GM23338 (cell line): Measurements from ENCODE around the gene CYTH1. TPM values are rescaled to one million over a fixed set of nuclear protein-coding genes. Genes with fewer than 3 reads are reported as not detected.

Experiments
- ATAC-seq: fragments of 200-7000 bp; cut with Tn5 transposase; 3 replicates; pipeline ENCODE4 v1.9.1; 2020
- DNase-seq: peaks from one replicate; pipeline ENCODE4 v3.0.0-alpha.2; 2015; ENCODE audit warnings: low spot score
- H2AFZ ChIP-seq: fragments of 200-600 bp; sonication (generic); 2 replicates; pipeline ENCODE4 v1.8.0; 2016; ENCODE audit warnings: antibody characterized with exemption, mild to moderate bottlenecking, moderate library complexity
- H3F3A ChIP-seq: fragments of 200-600 bp; sonication (generic); replicated peaks from 2 replicates; pipeline ENCODE4 v1.8.0; 2017; ENCODE audit warnings: antibody characterized with exemption, mixed run types, low read depth
- H3K27ac ChIP-seq: fragments of 200-600 bp; sonication (generic); 2 replicates; pipeline ENCODE4 v1.6.1; 2016; ENCODE audit warnings: low read depth
- H3K27me3 ChIP-seq: fragments of 200-600 bp; sonication (generic); 2 replicates; pipeline ENCODE4 v1.8.0; 2016; ENCODE audit warnings: mild to moderate bottlenecking, mixed run types, moderate library complexity; ENCODE audit not compliant: insufficient read depth
- H3K36me3 ChIP-seq: fragments of 200-600 bp; sonication (generic); 2 replicates; pipeline ENCODE4 v1.8.0; 2016; ENCODE audit warnings: mild to moderate bottlenecking; ENCODE audit not compliant: insufficient read depth
- H3K4me1 ChIP-seq: fragments of 200-600 bp; sonication (generic); 2 replicates; pipeline ENCODE4 v1.8.0; 2016; ENCODE audit warnings: mild to moderate bottlenecking, moderate library complexity; ENCODE audit not compliant: insufficient read depth
- H3K4me2 ChIP-seq: fragments of 200-600 bp; sonication (generic); 2 replicates; pipeline ENCODE4 v1.7.1; 2017; ENCODE audit warnings: mixed run types
- H3K4me3 ChIP-seq: fragments of 200-600 bp; sonication (generic); 2 replicates; pipeline ENCODE4 v1.6.1; 2016; ENCODE audit warnings: mixed run types
- H3K79me2 ChIP-seq: fragments of 200-600 bp; sonication (generic); replicated peaks from 2 replicates; pipeline ENCODE4 v1.8.0; 2017; ENCODE audit warnings: mild to moderate bottlenecking; ENCODE audit not compliant: insufficient read depth
- H3K9me2 ChIP-seq: fragments of 200-600 bp; sonication (generic); 2 replicates; pipeline ENCODE4 v1.8.0; 2017; ENCODE audit not compliant: insufficient read depth
- H4K20me1 ChIP-seq: fragments of 200-600 bp; sonication (generic); replicated peaks from 2 replicates; pipeline ENCODE4 v1.8.0; 2017; ENCODE audit warnings: mild to moderate bottlenecking; ENCODE audit not compliant: insufficient read depth
- H3K27ac Mint-ChIP-seq: 2 replicates; pipeline ENCODE4 v1.8.0; 2020; ENCODE audit warnings: inconsistent platforms, mild to moderate bottlenecking, moderate library complexity, mixed read lengths
- H3K27me3 Mint-ChIP-seq: 3 replicates; pipeline ENCODE4 v1.8.0; 2022; ENCODE audit warnings: low read depth, mild to moderate bottlenecking, moderate library complexity, mixed read lengths, inconsistent platforms; ENCODE audit not compliant: insufficient read depth, poor library complexity
- H3K36me3 Mint-ChIP-seq: 3 replicates; pipeline ENCODE4 v1.8.0; 2021; ENCODE audit warnings: low read depth, mild to moderate bottlenecking, inconsistent platforms, moderate library complexity, mixed read lengths
- H3K4me1 Mint-ChIP-seq: 3 replicates; pipeline ENCODE4 v1.8.0; 2020; ENCODE audit warnings: mild to moderate bottlenecking, inconsistent platforms, mixed read lengths
- H3K4me3 Mint-ChIP-seq: 3 replicates; pipeline ENCODE4 v1.8.0; 2021; ENCODE audit warnings: moderate library complexity, mild to moderate bottlenecking, inconsistent platforms, mixed read lengths
- H3K9me3 Mint-ChIP-seq: 3 replicates; pipeline ENCODE4 v1.8.0; 2020; ENCODE audit warnings: moderate library complexity, mild to moderate bottlenecking, inconsistent platforms, mixed read lengths
- EZH2 ChIP-seq: fragments of 200-600 bp; sonication (generic); IDR thresholded peaks from one replicate; pipeline ENCODE4 v1.8.0; 2017; ENCODE audit warnings: antibody characterized with exemption, mild to moderate bottlenecking, low read depth; ENCODE audit not compliant: unreplicated experiment
- JUNB ChIP-seq: IDR thresholded peaks from one replicate; pipeline ENCODE4 v1.6.1; 2016; ENCODE audit warnings: antibody characterized with exemption; ENCODE audit not compliant: unreplicated experiment
- POLR2AphosphoS5 ChIP-seq: IDR thresholded peaks from 2 replicates; pipeline ENCODE4 v1.6.1; 2016; ENCODE audit warnings: antibody characterized with exemption, low read depth
- STAT1 ChIP-seq: IDR thresholded peaks from one replicate; pipeline ENCODE4 v1.6.1; 2016; ENCODE audit warnings: antibody characterized with exemption; ENCODE audit not compliant: unreplicated experiment
- ZNF114 ChIP-seq: fragments of 250-450 bp; sonication (Bioruptor Pico); IDR thresholded peaks from 2 replicates; pipeline ENCODE4 v1.5.0; 2020; ENCODE audit warnings: mild to moderate bottlenecking, moderate library complexity
- polyA plus RNA-seq: library from polyadenylated mRNA; unstranded; fragments of >200 nt; fragmentation: Nextera tagmentation; extraction: Ambion mirVana; gene quantifications from 2 replicates; pipeline ENCODE4 v1.2.1, GENCODE V29; 2016
- total RNA-seq: library from RNA; depleted of rRNA; stranded (reverse); fragments of >200 nt; shearing (Covaris generic); gene quantifications from 2 replicates; pipeline ENCODE4 v1.2.3, GENCODE V29; 2014
- TF ChIP-seq, protein P1 (sequence below): fragments of 250-450 bp; sonication (Bioruptor Pico); IDR thresholded peaks from 2 replicates; pipeline ENCODE4 v1.5.0; 2020; ENCODE audit warnings: mild to moderate bottlenecking, moderate library complexity
- TF ChIP-seq, protein P2 (sequence below), 2 experiments: fragments of 200-600 bp in 1 of 2; sonication (generic) in 1 of 2; conservative IDR thresholded peaks; 2 replicates each; pipeline versions ENCODE4 v1.5.1 to v1.6.1; 2016 to 2017; ENCODE audit warnings: antibody characterized with exemption in 2 of 2, low read depth in 2 of 2, mild to moderate bottlenecking in 2 of 2, moderate library complexity in 1 of 2
- TF ChIP-seq, protein P3 (sequence below): IDR thresholded peaks from one replicate; pipeline ENCODE4 v1.6.1; 2018; ENCODE audit warnings: antibody characterized with exemption; ENCODE audit not compliant: unreplicated experiment

CYTH1 gene
- total and polyA plus RNA-seq, 2 experiments from 2014 or later: 13.8 to 14.5 TPM

DNA sequence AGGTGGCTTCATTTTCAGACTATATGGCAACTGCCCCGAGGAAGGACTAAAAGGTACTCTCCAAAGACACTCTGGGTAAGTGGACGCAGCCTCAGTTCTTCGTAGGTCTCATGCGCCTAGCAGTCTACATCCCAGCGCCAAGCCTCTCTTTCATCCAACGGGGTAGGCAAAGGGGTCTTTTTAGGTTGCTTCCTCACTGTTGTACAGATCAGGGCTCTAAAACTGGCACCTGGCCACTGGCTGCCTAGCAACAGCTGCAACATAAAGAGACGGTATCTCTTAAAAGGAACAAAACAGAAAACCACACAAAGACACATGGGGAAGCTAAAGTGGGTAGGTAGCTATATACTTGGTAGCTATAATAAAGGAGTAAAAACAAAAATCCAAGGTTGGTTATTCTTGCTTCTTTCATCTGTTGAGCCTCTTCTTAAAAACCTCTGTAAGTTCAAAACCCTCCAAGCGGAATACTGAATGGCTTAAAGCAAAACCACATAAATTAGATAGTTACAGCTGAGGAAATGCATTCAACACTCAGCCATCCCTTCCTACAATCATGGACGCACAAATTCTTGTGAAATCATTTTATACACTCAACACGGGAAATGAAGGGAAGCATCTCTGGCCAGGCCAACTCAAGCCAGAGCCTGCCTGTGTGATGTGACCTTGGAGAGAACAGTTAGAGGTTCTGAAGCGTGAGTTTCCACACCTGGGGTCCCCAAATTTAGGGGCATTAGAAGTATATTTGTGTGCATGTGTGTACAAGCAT lies 22.7 kb downstream of the CYTH1 start (continued):
- TF ChIP-seq, protein P1, sequence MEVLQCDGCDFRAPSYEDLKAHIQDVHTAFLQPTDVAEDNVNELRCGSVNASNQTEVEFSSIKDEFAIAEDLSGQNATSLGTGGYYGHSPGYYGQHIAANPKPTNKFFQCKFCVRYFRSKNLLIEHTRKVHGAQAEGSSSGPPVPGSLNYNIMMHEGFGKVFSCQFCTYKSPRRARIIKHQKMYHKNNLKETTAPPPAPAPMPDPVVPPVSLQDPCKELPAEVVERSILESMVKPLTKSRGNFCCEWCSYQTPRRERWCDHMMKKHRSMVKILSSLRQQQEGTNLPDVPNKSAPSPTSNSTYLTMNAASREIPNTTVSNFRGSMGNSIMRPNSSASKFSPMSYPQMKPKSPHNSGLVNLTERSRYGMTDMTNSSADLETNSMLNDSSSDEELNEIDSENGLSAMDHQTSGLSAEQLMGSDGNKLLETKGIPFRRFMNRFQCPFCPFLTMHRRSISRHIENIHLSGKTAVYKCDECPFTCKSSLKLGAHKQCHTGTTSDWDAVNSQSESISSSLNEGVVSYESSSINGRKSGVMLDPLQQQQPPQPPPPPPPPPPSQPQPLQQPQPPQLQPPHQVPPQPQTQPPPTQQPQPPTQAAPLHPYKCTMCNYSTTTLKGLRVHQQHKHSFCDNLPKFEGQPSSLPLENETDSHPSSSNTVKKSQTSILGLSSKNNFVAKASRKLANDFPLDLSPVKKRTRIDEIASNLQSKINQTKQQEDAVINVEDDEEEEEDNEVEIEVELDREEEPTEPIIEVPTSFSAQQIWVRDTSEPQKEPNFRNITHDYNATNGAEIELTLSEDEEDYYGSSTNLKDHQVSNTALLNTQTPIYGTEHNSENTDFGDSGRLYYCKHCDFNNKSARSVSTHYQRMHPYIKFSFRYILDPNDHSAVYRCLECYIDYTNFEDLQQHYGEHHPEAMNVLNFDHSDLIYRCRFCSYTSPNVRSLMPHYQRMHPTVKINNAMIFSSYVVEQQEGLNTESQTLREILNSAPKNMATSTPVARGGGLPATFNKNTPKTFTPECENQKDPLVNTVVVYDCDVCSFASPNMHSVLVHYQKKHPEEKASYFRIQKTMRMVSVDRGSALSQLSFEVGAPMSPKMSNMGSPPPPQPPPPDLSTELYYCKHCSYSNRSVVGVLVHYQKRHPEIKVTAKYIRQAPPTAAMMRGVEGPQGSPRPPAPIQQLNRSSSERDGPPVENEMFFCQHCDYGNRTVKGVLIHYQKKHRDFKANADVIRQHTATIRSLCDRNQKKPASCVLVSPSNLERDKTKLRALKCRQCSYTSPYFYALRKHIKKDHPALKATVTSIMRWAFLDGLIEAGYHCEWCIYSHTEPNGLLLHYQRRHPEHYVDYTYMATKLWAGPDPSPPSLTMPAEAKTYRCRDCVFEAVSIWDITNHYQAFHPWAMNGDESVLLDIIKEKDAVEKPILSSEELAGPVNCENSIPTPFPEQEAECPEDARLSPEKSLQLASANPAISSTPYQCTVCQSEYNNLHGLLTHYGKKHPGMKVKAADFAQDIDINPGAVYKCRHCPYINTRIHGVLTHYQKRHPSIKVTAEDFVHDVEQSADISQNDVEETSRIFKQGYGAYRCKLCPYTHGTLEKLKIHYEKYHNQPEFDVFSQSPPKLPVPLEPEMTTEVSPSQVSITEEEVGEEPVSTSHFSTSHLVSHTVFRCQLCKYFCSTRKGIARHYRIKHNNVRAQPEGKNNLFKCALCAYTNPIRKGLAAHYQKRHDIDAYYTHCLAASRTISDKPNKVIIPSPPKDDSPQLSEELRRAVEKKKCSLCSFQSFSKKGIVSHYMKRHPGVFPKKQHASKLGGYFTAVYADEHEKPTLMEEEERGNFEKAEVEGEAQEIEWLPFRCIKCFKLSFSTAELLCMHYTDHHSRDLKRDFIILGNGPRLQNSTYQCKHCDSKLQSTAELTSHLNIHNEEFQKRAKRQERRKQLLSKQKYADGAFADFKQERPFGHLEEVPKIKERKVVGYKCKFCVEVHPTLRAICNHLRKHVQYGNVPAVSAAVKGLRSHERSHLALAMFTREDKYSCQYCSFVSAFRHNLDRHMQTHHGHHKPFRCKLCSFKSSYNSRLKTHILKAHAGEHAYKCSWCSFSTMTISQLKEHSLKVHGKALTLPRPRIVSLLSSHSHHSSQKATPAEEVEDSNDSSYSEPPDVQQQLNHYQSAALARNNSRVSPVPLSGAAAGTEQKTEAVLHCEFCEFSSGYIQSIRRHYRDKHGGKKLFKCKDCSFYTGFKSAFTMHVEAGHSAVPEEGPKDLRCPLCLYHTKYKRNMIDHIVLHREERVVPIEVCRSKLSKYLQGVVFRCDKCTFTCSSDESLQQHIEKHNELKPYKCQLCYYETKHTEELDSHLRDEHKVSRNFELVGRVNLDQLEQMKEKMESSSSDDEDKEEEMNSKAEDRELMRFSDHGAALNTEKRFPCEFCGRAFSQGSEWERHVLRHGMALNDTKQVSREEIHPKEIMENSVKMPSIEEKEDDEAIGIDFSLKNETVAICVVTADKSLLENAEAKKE (CRISPR knock-in tag): no peak
- TF ChIP-seq STAT1: no peak
- TF ChIP-seq, protein P2, sequence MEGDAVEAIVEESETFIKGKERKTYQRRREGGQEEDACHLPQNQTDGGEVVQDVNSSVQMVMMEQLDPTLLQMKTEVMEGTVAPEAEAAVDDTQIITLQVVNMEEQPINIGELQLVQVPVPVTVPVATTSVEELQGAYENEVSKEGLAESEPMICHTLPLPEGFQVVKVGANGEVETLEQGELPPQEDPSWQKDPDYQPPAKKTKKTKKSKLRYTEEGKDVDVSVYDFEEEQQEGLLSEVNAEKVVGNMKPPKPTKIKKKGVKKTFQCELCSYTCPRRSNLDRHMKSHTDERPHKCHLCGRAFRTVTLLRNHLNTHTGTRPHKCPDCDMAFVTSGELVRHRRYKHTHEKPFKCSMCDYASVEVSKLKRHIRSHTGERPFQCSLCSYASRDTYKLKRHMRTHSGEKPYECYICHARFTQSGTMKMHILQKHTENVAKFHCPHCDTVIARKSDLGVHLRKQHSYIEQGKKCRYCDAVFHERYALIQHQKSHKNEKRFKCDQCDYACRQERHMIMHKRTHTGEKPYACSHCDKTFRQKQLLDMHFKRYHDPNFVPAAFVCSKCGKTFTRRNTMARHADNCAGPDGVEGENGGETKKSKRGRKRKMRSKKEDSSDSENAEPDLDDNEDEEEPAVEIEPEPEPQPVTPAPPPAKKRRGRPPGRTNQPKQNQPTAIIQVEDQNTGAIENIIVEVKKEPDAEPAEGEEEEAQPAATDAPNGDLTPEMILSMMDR (conservative IDR thresholded peaks at IDR 0.05; ENCODE audit: low read depth in 2 of 2): no peak

DNA sequence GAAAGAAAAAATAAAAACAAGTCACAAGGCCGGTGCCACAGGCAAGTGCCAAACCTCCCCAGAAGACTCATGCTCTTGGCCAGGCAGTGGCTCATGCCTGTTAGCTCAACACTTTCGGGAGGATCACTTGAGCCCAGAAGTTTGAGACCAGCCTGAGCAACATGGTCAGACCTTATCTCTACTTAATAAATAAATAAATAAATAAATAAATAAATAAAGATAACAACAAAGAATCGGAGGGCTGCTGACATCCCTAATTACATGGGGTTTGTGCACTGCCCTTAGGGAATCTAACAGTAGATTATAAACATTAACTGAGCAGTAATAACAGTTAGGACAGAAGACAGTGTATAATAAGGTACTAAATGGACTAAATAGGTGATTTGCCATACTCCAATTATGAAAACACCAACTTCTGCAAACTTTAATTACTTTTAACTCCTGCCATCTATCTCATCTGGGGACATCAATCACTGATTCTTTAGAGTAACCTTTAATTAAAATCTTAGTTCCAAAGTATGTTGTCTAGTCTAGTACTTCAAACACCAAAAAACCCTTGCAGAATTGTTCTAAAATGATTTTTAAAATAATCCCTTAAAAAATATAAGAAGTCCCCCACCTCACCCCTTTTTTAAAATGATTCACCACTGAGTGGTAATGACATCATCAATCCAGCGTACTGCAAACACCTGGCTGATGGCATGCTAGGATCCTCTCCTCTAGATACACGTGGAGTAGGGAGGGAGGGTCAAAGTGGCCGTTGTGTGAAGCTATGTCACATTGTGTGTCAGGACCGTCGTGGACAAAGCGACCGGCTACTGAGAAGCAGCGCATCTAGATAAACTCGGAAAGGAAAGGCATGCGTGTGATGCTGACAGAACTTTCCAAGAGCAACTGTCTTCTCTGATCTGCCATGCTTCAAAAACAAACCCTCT lies 28.5 kb downstream of the CYTH1 start:
- Histone ChIP-seq H3K27ac (no peak overlapping the region), H3K9me2 (no peaks in the 10 kb centered on the region), H3K27me3 (no peaks in the 10 kb centered on the region), H3K4me2 (no peak overlapping the region), H3F3A (no peaks in the 10 kb centered on the region), H2AFZ (no peak overlapping the region), H3K4me1 (no peaks in the 10 kb centered on the region), H4K20me1 (no peaks in the 10 kb centered on the region; the same call in none of the 2 replicates), H3K36me3 (no peaks in the 10 kb centered on the region), H3K79me2 (peaks cover 31% of the 10 kb centered on the region), H3K4me3 (no peak overlapping the region)
- ATAC-seq (no peak), DNase-seq (no peak)
- Mint-ChIP-seq H3K36me3 (no peaks in the 10 kb centered on the region), H3K4me3 (no peak overlapping the region), H3K9me3 (no peaks in the 10 kb centered on the region), H3K27me3 (no peaks in the 10 kb centered on the region), H3K4me1 (peaks cover 4% of the 10 kb centered on the region; the same call in 2 of the 3 replicates), H3K27ac (no peak overlapping the region)
- TF ChIP-seq, protein P3, sequence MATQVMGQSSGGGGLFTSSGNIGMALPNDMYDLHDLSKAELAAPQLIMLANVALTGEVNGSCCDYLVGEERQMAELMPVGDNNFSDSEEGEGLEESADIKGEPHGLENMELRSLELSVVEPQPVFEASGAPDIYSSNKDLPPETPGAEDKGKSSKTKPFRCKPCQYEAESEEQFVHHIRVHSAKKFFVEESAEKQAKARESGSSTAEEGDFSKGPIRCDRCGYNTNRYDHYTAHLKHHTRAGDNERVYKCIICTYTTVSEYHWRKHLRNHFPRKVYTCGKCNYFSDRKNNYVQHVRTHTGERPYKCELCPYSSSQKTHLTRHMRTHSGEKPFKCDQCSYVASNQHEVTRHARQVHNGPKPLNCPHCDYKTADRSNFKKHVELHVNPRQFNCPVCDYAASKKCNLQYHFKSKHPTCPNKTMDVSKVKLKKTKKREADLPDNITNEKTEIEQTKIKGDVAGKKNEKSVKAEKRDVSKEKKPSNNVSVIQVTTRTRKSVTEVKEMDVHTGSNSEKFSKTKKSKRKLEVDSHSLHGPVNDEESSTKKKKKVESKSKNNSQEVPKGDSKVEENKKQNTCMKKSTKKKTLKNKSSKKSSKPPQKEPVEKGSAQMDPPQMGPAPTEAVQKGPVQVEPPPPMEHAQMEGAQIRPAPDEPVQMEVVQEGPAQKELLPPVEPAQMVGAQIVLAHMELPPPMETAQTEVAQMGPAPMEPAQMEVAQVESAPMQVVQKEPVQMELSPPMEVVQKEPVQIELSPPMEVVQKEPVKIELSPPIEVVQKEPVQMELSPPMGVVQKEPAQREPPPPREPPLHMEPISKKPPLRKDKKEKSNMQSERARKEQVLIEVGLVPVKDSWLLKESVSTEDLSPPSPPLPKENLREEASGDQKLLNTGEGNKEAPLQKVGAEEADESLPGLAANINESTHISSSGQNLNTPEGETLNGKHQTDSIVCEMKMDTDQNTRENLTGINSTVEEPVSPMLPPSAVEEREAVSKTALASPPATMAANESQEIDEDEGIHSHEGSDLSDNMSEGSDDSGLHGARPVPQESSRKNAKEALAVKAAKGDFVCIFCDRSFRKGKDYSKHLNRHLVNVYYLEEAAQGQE: no peak
- TF ChIP-seq, protein P2 (conservative IDR thresholded peaks at IDR 0.05; ENCODE audit: low read depth in 2 of 2): no peak
- no peak for TF ChIP-seq ZNF114 (CRISPR knock-in tag)
- no peak for TF ChIP-seq JUNB
- TF ChIP-seq EZH2: no peak
- TF ChIP-seq POLR2AphosphoS5: no peak
